ENCODE results near the gene BCL6.

Gene BCL6

GRCh38 chr3:187738331-187739093, 6.8 kb downstream of the BCL6 start:
- FAIRE-seq = peak; percentile 83

GRCh38 chr3:187738071-187738330, 7.3 kb downstream of the BCL6 start:
- no peak for FAIRE-seq

- FAIRE-seq = no peak
These were observed 7.7 kb downstream of the BCL6 start for GRCh38 chr3:187737368-187738070.

- no peak for FAIRE-seq
These were observed 8.3 kb downstream of the BCL6 start for GRCh38 chr3:187737006-187737367.

GRCh38 chr3:187736418-187736871, 8.8 kb downstream of the BCL6 start:
- no peak for FAIRE-seq

- no peak for FAIRE-seq
These were observed 9.4 kb downstream of the BCL6 start for GRCh38 chr3:187735837-187736236.

- no peak for FAIRE-seq
These were observed 9.9 kb downstream of the BCL6 start for GRCh38 chr3:187735383-187735782.

GRCh38 chr3:187734841-187735240, 10.4 kb downstream of the BCL6 start:
- FAIRE-seq = no peak

GRCh38 chr3:187733371-187733770, 11.9 kb downstream of the BCL6 start:
- no peak for FAIRE-seq

GRCh38 chr3:187729598-187729997, 15.7 kb downstream of the BCL6 start:
- no peak for FAIRE-seq

GRCh38 chr3:187728940-187729583, 16.2 kb downstream of the BCL6 start:
- FAIRE-seq = no peak

- FAIRE-seq = no peak
These were observed 17.0 kb downstream of the BCL6 start for GRCh38 chr3:187728248-187728647.

GRCh38 chr3:187726564-187726963, 18.7 kb downstream of the BCL6 start:
- no peak for FAIRE-seq

- FAIRE-seq = no peak
These were observed 19.5 kb downstream of the BCL6 start for GRCh38 chr3:187725653-187726370.

- FAIRE-seq = no peak
These were observed 20.0 kb downstream of the BCL6 start for GRCh38 chr3:187725224-187725623.

- no peak for FAIRE-seq
These were observed 23.1 kb downstream of the BCL6 start for GRCh38 chr3:187722206-187722612.

- no peak for FAIRE-seq
These were observed 24.2 kb downstream of the BCL6 start for GRCh38 chr3:187721055-187721454.

GRCh38 chr3:187720337-187720670, 25.0 kb downstream of the BCL6 start:
- no peak for FAIRE-seq

- no peak for FAIRE-seq
These were observed 25.5 kb downstream of the BCL6 start for GRCh38 chr3:187719628-187720336.

- no peak for FAIRE-seq
These were observed 26.5 kb downstream of the BCL6 start for GRCh38 chr3:187718802-187719201.

GRCh38 chr3:187717572-187717971, 27.7 kb downstream of the BCL6 start:
- FAIRE-seq = no peak

GRCh38 chr3:187714404-187714979, 30.8 kb downstream of the BCL6 start:
- FAIRE-seq = no peak

GRCh38 chr3:187713504-187713903, 31.8 kb downstream of the BCL6 start:
- FAIRE-seq = no peak

Measured in G401.6 (cell line).